GM23248 (cell line): ENCODE data around the gene KAZN. TPM values are rescaled to one million over a fixed set of nuclear protein-coding genes. Genes with fewer than 3 reads are reported as not detected.

Experiments
- DNase-seq: peaks from one replicate; pipeline ENCODE4 v3.0.0-alpha.2; 2015
- H2AFZ ChIP-seq: fragments of 200-600 bp; sonication (generic); 2 replicates; pipeline ENCODE4 v1.6.1; 2016; ENCODE audit warnings: antibody characterized with exemption
- H3F3A ChIP-seq: fragments of 200-600 bp; sonication (generic); 2 replicates; pipeline ENCODE4 v1.6.1; 2016; ENCODE audit warnings: mild to moderate bottlenecking, antibody characterized with exemption, mixed run types; ENCODE audit not compliant: insufficient read depth
- H3K27ac ChIP-seq: fragments of 200-600 bp; sonication (generic); 2 replicates; pipeline ENCODE4 v1.5.1; 2016; ENCODE audit warnings: mild to moderate bottlenecking
- H3K27me3 ChIP-seq: fragments of 200-600 bp; sonication (generic); replicated peaks from 2 replicates; pipeline ENCODE4 v1.6.1; 2016; ENCODE audit warnings: mild to moderate bottlenecking; ENCODE audit not compliant: insufficient read depth
- H3K36me3 ChIP-seq: fragments of 200-600 bp; sonication (generic); 2 replicates; pipeline ENCODE4 v1.6.1; 2016; ENCODE audit warnings: low read depth, mild to moderate bottlenecking
- H3K4me1 ChIP-seq: fragments of 200-600 bp; sonication (generic); 2 replicates; pipeline ENCODE4 v1.6.1; 2016; ENCODE audit warnings: mild to moderate bottlenecking; ENCODE audit not compliant: insufficient read depth
- H3K4me2 ChIP-seq: fragments of 200-600 bp; sonication (generic); one replicate; pipeline ENCODE4 v1.6.1; 2016; ENCODE audit warnings: mild to moderate bottlenecking; ENCODE audit not compliant: unreplicated experiment
- H3K4me3 ChIP-seq: fragments of 200-600 bp; sonication (generic); 2 replicates; pipeline ENCODE4 v1.5.1; 2016; ENCODE audit warnings: mild to moderate bottlenecking
- H3K79me2 ChIP-seq: fragments of 200-600 bp; sonication (generic); 2 replicates; pipeline ENCODE4 v1.6.1; 2016; ENCODE audit warnings: mild to moderate bottlenecking; ENCODE audit not compliant: insufficient read depth
- H3K9ac ChIP-seq: fragments of 200-600 bp; sonication (generic); 2 replicates; pipeline ENCODE4 v1.6.1; 2016; ENCODE audit warnings: mild to moderate bottlenecking
- H3K9me2 ChIP-seq: fragments of 200-600 bp; sonication (generic); 2 replicates; pipeline ENCODE4 v1.6.1; 2016; ENCODE audit warnings: mixed run types, mild to moderate bottlenecking, moderate library complexity; ENCODE audit not compliant: insufficient read depth
- H3K9me3 ChIP-seq: fragments of 200-600 bp; sonication (generic); one replicate; pipeline ENCODE4 v1.6.1; 2017; ENCODE audit warnings: low read depth
- H4K20me1 ChIP-seq: fragments of 200-600 bp; sonication (generic); 2 replicates; pipeline ENCODE4 v1.6.0; 2016; ENCODE audit not compliant: insufficient read depth
- EZH2 ChIP-seq: fragments of 200-600 bp; sonication (generic); IDR thresholded peaks from 2 replicates; pipeline ENCODE4 v1.6.1; 2018; ENCODE audit warnings: antibody characterized with exemption, mild to moderate bottlenecking; ENCODE audit not compliant: insufficient read depth, poor library complexity, severe bottlenecking
- EZH2phosphoT487 ChIP-seq: fragments of 200-600 bp; sonication (generic); IDR thresholded peaks from 2 replicates; pipeline ENCODE4 v1.6.1; 2018; ENCODE audit warnings: antibody characterized with exemption, moderate library complexity, mild to moderate bottlenecking, low read depth; ENCODE audit not compliant: insufficient read depth
- WGBS, 2 experiments: methylation state at CpG; one replicate each; pipeline ENCODE4 v1.1.6; 2015 to 2017; ENCODE audit warnings: low lambda C conversion rate in 2 of 2, low coverage in 1 of 2; ENCODE audit errors: missing lambda C conversion rate in 2 of 2; 5-methylcytosine and 5-hydroxymethylcytosine counted together
- in situ Hi-C: fragments of 300-500 bp; cut with MboI; formaldehyde crosslinking; loops from 2 replicates; pipeline ENCODE4 v1.15.0; 2020
- polyA plus RNA-seq: library from polyadenylated mRNA; unstranded; fragments of >200 nt; fragmentation: Nextera tagmentation; extraction: Ambion mirVana; gene quantifications from 2 replicates; pipeline ENCODE4 v1.2.1, GENCODE V29; 2016
- total RNA-seq: library from RNA; depleted of rRNA; stranded (reverse); fragments of >200 nt; shearing (Covaris generic); gene quantifications from 2 replicates; pipeline ENCODE4 v1.2.3, GENCODE V29; 2014

Gene KAZN
- total and polyA plus RNA-seq, 2 experiments from 2014 or later: 4.9 to 7.2 TPM

GRCh38 chr1:14686701-14687100 lies 88.2 kb downstream of the KAZN start:
- Histone ChIP-seq H3K79me2 (no peaks in the 10 kb centered on the region), H3K9me2 (no peaks in the 10 kb centered on the region), H3K27ac (no peak overlapping the region), H3K27me3 (no peaks in the 10 kb centered on the region), H3K9ac (no peak overlapping the region), H3F3A (no peaks in the 10 kb centered on the region), H3K9me3 (no peaks in the 10 kb centered on the region), H3K4me2 (no peak overlapping the region), H2AFZ (no peak overlapping the region), H4K20me1 (no peaks in the 10 kb centered on the region), H3K4me1 (no peaks in the 10 kb centered on the region), H3K4me3 (no peak overlapping the region), H3K36me3 (no peaks in the 10 kb centered on the region)
- WGBS, 2 experiments: 67 to 73% methylated on average over 4 of the region's 4 CpGs
- TF ChIP-seq EZH2 (no peak), EZH2phosphoT487 (no peak)
- DNase-seq: no peak
- in situ Hi-C loops: no loop called here

GRCh38 chr1:14687147-14687546 lies 88.7 kb downstream of the KAZN start:
- no peak for TF ChIP-seq EZH2
- TF ChIP-seq EZH2phosphoT487: no peak
- H3K4me1 ChIP-seq: no peaks in the 10 kb centered on the region

GRCh38 chr1:14689996-14690615 lies 91.6 kb downstream of the KAZN start:
- Histone ChIP-seq H3K27me3 (peaks cover 9% of the 10 kb centered on the region), H4K20me1 (no peaks in the 10 kb centered on the region), H3K9ac (no peak overlapping the region), H3K79me2 (no peaks in the 10 kb centered on the region), H3K4me2 (no peak overlapping the region), H2AFZ (no peak overlapping the region), H3K36me3 (no peaks in the 10 kb centered on the region), H3K9me3 (no peaks in the 10 kb centered on the region), H3K4me3 (no peak overlapping the region), H3K4me1 (no peaks in the 10 kb centered on the region), H3K27ac (no peak overlapping the region), H3F3A (no peaks in the 10 kb centered on the region), H3K9me2 (no peaks in the 10 kb centered on the region)
- no peak for DNase-seq
- in situ Hi-C loops: no loop called here
- TF ChIP-seq EZH2 (no peak), EZH2phosphoT487 (no peak)
- WGBS, 2 experiments: 87 to 90% methylated on average over 15 of the region's 15 CpGs

More at GRCh38 chr1:14687147-14687546, 88.7 kb downstream of the KAZN start:
- Histone ChIP-seq H3K27ac (no peak overlapping the region), H3K9ac (no peak overlapping the region), H3F3A (no peaks in the 10 kb centered on the region), H3K36me3 (no peaks in the 10 kb centered on the region), H3K27me3 (no peaks in the 10 kb centered on the region), H4K20me1 (no peaks in the 10 kb centered on the region), H3K9me3 (no peaks in the 10 kb centered on the region), H3K9me2 (no peaks in the 10 kb centered on the region), H3K79me2 (no peaks in the 10 kb centered on the region), H2AFZ (no peak overlapping the region), H3K4me3 (no peak overlapping the region), H3K4me2 (no peak overlapping the region)
- in situ Hi-C loops: no loop called here
- DNase-seq: no peak
- WGBS, 2 experiments: 64 to 73% methylated on average over 4 of the region's 4 CpGs

- H3K4me1 ChIP-seq: no peaks in the 10 kb centered on the region
- no peak overlapping the region for H3K9ac ChIP-seq
- no peak for TF ChIP-seq EZH2phosphoT487
- TF ChIP-seq EZH2: no peak
- in situ Hi-C loops: no loop called here
- WGBS, 2 experiments: 54 to 57% methylated on average over 7 of the region's 7 CpGs
- no peak overlapping the region for H3K4me2 ChIP-seq
- H3K79me2 ChIP-seq: no peaks in the 10 kb centered on the region
- no peak overlapping the region for H3K4me3 ChIP-seq
- no peaks in the 10 kb centered on the region for H3K36me3 ChIP-seq
- H3K27ac ChIP-seq: no peak overlapping the region
- peaks cover 17% of the 10 kb centered on the region for H3K27me3 ChIP-seq
- H4K20me1 ChIP-seq: no peaks in the 10 kb centered on the region
- no peaks in the 10 kb centered on the region for H3K9me3 ChIP-seq
- H3F3A ChIP-seq: no peaks in the 10 kb centered on the region
- H3K9me2 ChIP-seq: no peaks in the 10 kb centered on the region
- H2AFZ ChIP-seq: no peak overlapping the region
- no peak for DNase-seq
Observed at GRCh38 chr1:14693949-14694348, 95.5 kb downstream of the KAZN start.
